Tibial artery (tissue), 4 donors: ENCODE results near the gene PCED1B.
"Not testable (repeated sequence)": the region's sequence is repeated elsewhere in the genome, so short reads cannot be mapped to it uniquely, and the experiment has no call there.

Source experiments
- DNase-seq, 2 donors: peaks; one replicate each; pipeline ENCODE4 v3.0.0-alpha.2; 2019
- H3K27ac ChIP-seq, 2 donors: fragments of 200-600 bp; sonication (generic) in 1 of 2; 1 replicate in 1 of 2; 2 replicates in 1 of 2; pipeline ENCODE4 v1.5.1; 2018 to 2019; ENCODE audit warnings: mild to moderate bottlenecking in 1 of 2
- H3K27me3 ChIP-seq, 2 donors: fragments of 200-600 bp; sonication (generic) in 1 of 2; one replicate each; pipeline versions ENCODE4 v1.5.1 to v1.6.0; 2016 to 2019
- H3K36me3 ChIP-seq, 3 donors: fragments of 200-600 bp; sonication (generic) in 2 of 3; one replicate each; pipeline ENCODE4 v1.5.1; 2016 to 2019; ENCODE audit warnings: mild to moderate bottlenecking in 2 of 3
- H3K4me1 ChIP-seq, 4 donors: fragments of 200-600 bp; sonication (generic) in 2 of 4; 1 replicate in 3 of 4; 2 replicates in 1 of 4; pipeline ENCODE4 v1.5.1; 2016 to 2019
- H3K4me3 ChIP-seq, 2 donors: fragments of 200-600 bp; sonication (generic) in 1 of 2; 1 replicate in 1 of 2; 2 replicates in 1 of 2; pipeline ENCODE4 v1.5.1; 2018 to 2019; ENCODE audit warnings: mild to moderate bottlenecking in 2 of 2
- H3K9me3 ChIP-seq, 3 donors: fragments of 200-600 bp; sonication (generic) in 1 of 3; one replicate each; pipeline ENCODE4 v1.5.1; 2016 to 2019
- CTCF ChIP-seq, 2 experiments: fragments of 200-600 bp in 1 of 2; fragments of 450-650 bp in 1 of 2; IDR thresholded peaks; one replicate each; pipeline ENCODE4 v1.5.1; 2017 to 2019; ENCODE audit warnings: antibody characterized with exemption in 2 of 2, mild to moderate bottlenecking in 1 of 2, moderate library complexity in 1 of 2
- intact Hi-C: fragments of 100-400 bp; cut with DNase I; formaldehyde crosslinking; loops from one replicate; pipeline ENCODE4 v1.15.0; 2023; ENCODE audit warnings: low total_unique reads

PCED1B gene

GRCh38 chr12:47190271-47190750, 110.9 kb downstream of the PCED1B start:
- no peak overlapping the region for H3K27ac ChIP-seq
- TF ChIP-seq CTCF (IDR thresholded peaks at IDR 0.05) = no peak
- H3K4me1 ChIP-seq = peaks cover 0 to 32% (median 17%) of the 10 kb centered on the region in 4 donors
- no peaks in the 10 kb centered on the region for H3K36me3 ChIP-seq
- intact Hi-C loops = no loop called here
- no peaks in the 10 kb centered on the region for H3K9me3 ChIP-seq
- DNase-seq = no peak
- no peaks in the 10 kb centered on the region for H3K27me3 ChIP-seq
- H3K4me3 ChIP-seq = no peak overlapping the region

GRCh38 chr12:47190905-47191304, 111.5 kb downstream of the PCED1B start:
- DNase-seq = no peak
- H3K4me1 ChIP-seq = peaks cover 0 to 32% (median 17%) of the 10 kb centered on the region in 4 donors
- TF ChIP-seq CTCF (IDR thresholded peaks at IDR 0.05) = no peak
- H3K4me3 ChIP-seq = no peak overlapping the region
- no peaks in the 10 kb centered on the region for H3K9me3 ChIP-seq
- intact Hi-C loops = no loop called here
- H3K27me3 ChIP-seq = no peaks in the 10 kb centered on the region
- no peak overlapping the region for H3K27ac ChIP-seq
- H3K36me3 ChIP-seq = no peaks in the 10 kb centered on the region

- TF ChIP-seq CTCF (IDR thresholded peaks at IDR 0.05) = no peak
- Histone ChIP-seq H3K4me1 (peaks cover 0 to 32% (median 17%) of the 10 kb centered on the region in 4 donors), H3K4me3 (no peak overlapping the region), H3K36me3 (no peaks in the 10 kb centered on the region), H3K27ac (no peak overlapping the region), H3K27me3 (no peaks in the 10 kb centered on the region), H3K9me3 (no peaks in the 10 kb centered on the region)
- no peak for DNase-seq
- intact Hi-C loops = no loop called here
Observed at GRCh38 chr12:47192051-47192450, 112.6 kb downstream of the PCED1B start.

- Histone ChIP-seq H3K4me1 (peaks cover 0 to 30% (median 16%) of the 10 kb centered on the region in 4 donors), H3K27ac (no peak overlapping the region), H3K27me3 (no peaks in the 10 kb centered on the region), H3K9me3 (no peaks in the 10 kb centered on the region), H3K36me3 (no peaks in the 10 kb centered on the region), H3K4me3 (no peak overlapping the region)
- TF ChIP-seq CTCF (IDR thresholded peaks at IDR 0.05) = no peak
- intact Hi-C loops = no loop called here
- no peak for DNase-seq
Observed at GRCh38 chr12:47193066-47193465, 113.6 kb downstream of the PCED1B start.

GRCh38 chr12:47194501-47194900, 115.1 kb downstream of the PCED1B start:
- H3K36me3 ChIP-seq = no peaks in the 10 kb centered on the region
- TF ChIP-seq CTCF (IDR thresholded peaks at IDR 0.05) = no peak
- intact Hi-C loops = no loop called here
- no peak overlapping the region for H3K27ac ChIP-seq
- H3K4me3 ChIP-seq = no peak overlapping the region
- peaks cover 0 to 16% (median 6%) of the 10 kb centered on the region in 4 donors for H3K4me1 ChIP-seq
- H3K9me3 ChIP-seq = no peaks in the 10 kb centered on the region
- H3K27me3 ChIP-seq = no peaks in the 10 kb centered on the region
- DNase-seq = no peak

GRCh38 chr12:47200446-47200845, 121.0 kb downstream of the PCED1B start:
- Histone ChIP-seq H3K9me3 (no peaks in the 10 kb centered on the region), H3K36me3 (no peaks in the 10 kb centered on the region), H3K27me3 (no peaks in the 10 kb centered on the region), H3K4me1 (no peaks in the 10 kb centered on the region), H3K4me3 (no peak overlapping the region), H3K27ac (no peak overlapping the region)
- no peak for TF ChIP-seq CTCF (IDR thresholded peaks at IDR 0.05)
- intact Hi-C loops = no loop called here
- no peak for DNase-seq

- H3K4me1 ChIP-seq, H3K9me3 ChIP-seq, intact Hi-C loops, H3K4me3 ChIP-seq, H3K27ac ChIP-seq, DNase-seq, H3K36me3 ChIP-seq, H3K27me3 ChIP-seq: not testable (repeated sequence)
Observed at GRCh38 chr12:47201190-47201589, 121.8 kb downstream of the PCED1B start.
